A549 (cell line): ENCODE measurements around the gene GUCY1A1. TPM values are rescaled to one million over a fixed set of nuclear protein-coding genes. Genes with fewer than 3 reads are reported as not detected.

Experiments used
- ATAC-seq, 2 experiments: fragments of 200-7000 bp in 1 of 2; fragments of >200 bp in 1 of 2; cut with Nextera tagmentation in 1 of 2; cut with Tn5 transposase in 1 of 2; 3 replicates each; pipeline versions ENCODE4 v1.8.0 to v1.9.1; 2018 to 2020; ENCODE audit warnings: mild to moderate bottlenecking in 1 of 2, moderate library complexity in 1 of 2
- CTCF ChIA-PET: fragments of 300-600 bp; sonication (Branson Sonifier 250); formaldehyde crosslinking; extraction: SDS; loops from one replicate; lab custom pipeline; 2021; ENCODE audit warnings: antibody characterized with exemption, inconsistent platforms; lab: Yijun Ruan, JAX
- POLR2A ChIA-PET: fragments of 350-600 bp; formaldehyde crosslinking; extraction: SDS; loops from one replicate; lab custom pipeline; 2021; ENCODE audit warnings: antibody characterized with exemption, inconsistent platforms; lab: Yijun Ruan, JAX
- DNase-seq, 2 experiments: peaks; one replicate each; pipeline versions ENCODE4 v3.0.0 to v3.0.0-alpha.2; 2011 to 2016; ENCODE audit warnings: low read depth in 1 of 2, low spot score in 1 of 2
- FAIRE-seq: peaks from 2 replicates; lab custom pipeline; 2011; peaks lifted over from hg19 to GRCh38; lab: Jason Lieb, UNC
- H3K27ac ChIP-seq, 2 experiments: fragments of >200 bp; sonication (Bioruptor Twin); formaldehyde crosslinking; 3 replicates each; pipeline ENCODE4 v1.5.1; 2016 to 2017
- H3K4me1 ChIP-seq: fragments of >200 bp; sonication (Bioruptor Twin); formaldehyde crosslinking; 3 replicates; pipeline ENCODE4 v1.6.1; 2016
- H3K4me2 ChIP-seq: fragments of >200 bp; sonication (Bioruptor Twin); formaldehyde crosslinking; 3 replicates; pipeline ENCODE4 v1.6.1; 2016
- H3K4me3 ChIP-seq: fragments of >200 bp; sonication (Bioruptor Twin); formaldehyde crosslinking; 3 replicates; pipeline ENCODE4 v1.5.1; 2016
- H3K9me3 ChIP-seq: fragments of >200 bp; sonication (Bioruptor Twin); formaldehyde crosslinking; 3 replicates; pipeline ENCODE4 v1.6.1; 2016
- CBX2 ChIP-seq: fragments of 200-600 bp; sonication (generic); IDR thresholded peaks from 2 replicates; pipeline ENCODE4 v1.6.1; 2016; ENCODE audit warnings: low read depth, mild to moderate bottlenecking, borderline replicate concordance
- EHMT2 ChIP-seq: fragments of 200-600 bp; sonication (generic); IDR thresholded peaks from 2 replicates; pipeline ENCODE4 v1.6.1; 2016; ENCODE audit warnings: antibody characterized with exemption, low read depth, mild to moderate bottlenecking, moderate library complexity
- ESRRA ChIP-seq: fragments of 150-350 bp; IDR thresholded peaks from 2 replicates; pipeline ENCODE4 v1.6.1; 2014; ENCODE audit warnings: mild to moderate bottlenecking, low read length, borderline replicate concordance
- HDAC2 ChIP-seq: fragments of 200-600 bp; sonication (generic); IDR thresholded peaks from 2 replicates; pipeline ENCODE4 v1.6.1; 2016
- HOXB5 ChIP-seq: fragments of 250-450 bp; sonication (Bioruptor Pico); IDR thresholded peaks from 2 replicates; pipeline ENCODE4 v1.5.0; 2020; ENCODE audit warnings: mild to moderate bottlenecking, moderate library complexity
- NFE2L2 ChIP-seq: fragments of 150-350 bp; conservative IDR thresholded peaks from 2 replicates; pipeline ENCODE4 v1.6.1; 2014; ENCODE audit warnings: low read length
- PHF8 ChIP-seq: fragments of 200-600 bp; sonication (generic); IDR thresholded peaks from 2 replicates; pipeline ENCODE4 v1.6.1; 2016; ENCODE audit warnings: low read depth, mild to moderate bottlenecking, antibody characterized with exemption, moderate library complexity, borderline replicate concordance
- POLR2AphosphoS2 ChIP-seq: conservative IDR thresholded peaks from 2 replicates; pipeline ENCODE4 v1.6.1; 2012; ENCODE audit warnings: low read length, improper control_type of control experiment, inconsistent platforms
- SREBF2 ChIP-seq: fragments of 450-650 bp; IDR thresholded peaks from 2 replicates; pipeline ENCODE4 v1.6.1; 2014; ENCODE audit warnings: mild to moderate bottlenecking, moderate library complexity
- TFCP2L1 ChIP-seq: fragments of 250-450 bp; sonication (Bioruptor Pico); IDR thresholded peaks from 2 replicates; pipeline ENCODE4 v1.5.0; 2021; ENCODE audit warnings: mild to moderate bottlenecking
- TP53 ChIP-seq: fragments of 250-450 bp; sonication (Bioruptor Pico); IDR thresholded peaks from 2 replicates; pipeline ENCODE4 v1.5.0; 2021; ENCODE audit warnings: mild to moderate bottlenecking, moderate library complexity
- WGBS: methylation state at CpG from one replicate; pipeline ENCODE4 v1.1.6; 2017; ENCODE audit errors: missing lambda C conversion rate; 5-methylcytosine and 5-hydroxymethylcytosine counted together
- polyA plus RNA-seq, 4 experiments: library from polyadenylated mRNA; depleted of rRNA in 3 of 4; stranded (reverse); fragments of >200 nt; fragmentation: RNase III in 1 of 4; extraction: RNeasy Plus Mini Kit Qiagen cat#74134 plus additional on column Dnase treatment in 1 of 4; gene quantifications; 2 replicates in 3 of 4; 3 replicates in 1 of 4; pipeline ENCODE4 v1.2.3, GENCODE V29; 2011 to 2017
- TF ChIP-seq, protein P1 (sequence below): fragments of >200 bp; sonication (Bioruptor Twin); formaldehyde crosslinking; IDR thresholded peaks from 3 replicates; pipeline ENCODE4 v1.6.1; 2016
- TF ChIP-seq, protein P2 (sequence below): fragments of 200-600 bp; sonication (generic); IDR thresholded peaks from 2 replicates; pipeline ENCODE4 v1.6.1; 2016; ENCODE audit warnings: antibody characterized with exemption, mild to moderate bottlenecking, moderate library complexity
- TF ChIP-seq, protein P3 (sequence below): fragments of 250-450 bp; sonication (Bioruptor Pico); IDR thresholded peaks from 2 replicates; pipeline ENCODE4 v1.5.0; 2020; ENCODE audit warnings: low read depth, mild to moderate bottlenecking, moderate library complexity
- TF ChIP-seq, protein P4 (sequence below): fragments of 250-450 bp; sonication (Bioruptor Pico); IDR thresholded peaks from 2 replicates; pipeline ENCODE4 v1.5.0; 2021; ENCODE audit warnings: mild to moderate bottlenecking, moderate library complexity, borderline replicate concordance
- TF ChIP-seq, protein P5 (sequence below): IDR thresholded peaks from 2 replicates; pipeline ENCODE4 v1.6.1; 2012
- TF ChIP-seq, protein P6 (sequence below): fragments of 450-650 bp; IDR thresholded peaks from 2 replicates; pipeline ENCODE4 v1.6.1; 2014; ENCODE audit warnings: antibody characterized with exemption
- TF ChIP-seq, protein P7 (sequence below): fragments of 150-350 bp; IDR thresholded peaks from 2 replicates; pipeline ENCODE4 v1.6.1; 2014; ENCODE audit warnings: low read depth, mild to moderate bottlenecking, low read length

The GUCY1A1 gene
- polyA plus RNA-seq, 2 of the 4 experiments (the other 2 are of a cell fraction) = not detected

DNA sequence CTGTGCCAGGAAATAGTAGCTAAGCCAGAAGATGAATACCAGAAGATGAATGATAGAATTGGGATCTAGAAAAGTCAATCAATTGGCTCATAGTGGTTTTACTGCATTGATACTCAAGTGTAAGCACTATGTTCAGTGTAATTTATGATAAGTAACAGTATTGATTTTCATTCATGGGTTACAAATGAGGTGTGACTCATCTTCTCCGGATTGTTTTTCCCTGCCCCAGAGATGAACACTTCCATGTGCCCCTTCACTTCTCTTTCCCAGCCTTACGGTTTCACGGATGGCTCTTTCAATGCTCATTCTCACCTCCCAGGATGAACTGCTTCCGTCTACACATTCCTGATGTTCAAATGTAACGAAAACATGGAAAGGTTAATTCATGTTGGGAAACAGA is 82.4 kb downstream of the GUCY1A1 start:
- no peak for FAIRE-seq
- POLR2A ChIA-PET = no interaction called here
- CTCF ChIA-PET = no interaction called here
- TF ChIP-seq TFCP2L1 (CRISPR knock-in tag) (no peak), HOXB5 (no peak), TP53 (CRISPR knock-in tag) (no peak), CBX2 (no peak), EHMT2 (no peak), POLR2AphosphoS2 (no peak), NFE2L2 (no peak), SREBF2 (no peak), PHF8 (no peak)
- TF ChIP-seq, protein P1, sequence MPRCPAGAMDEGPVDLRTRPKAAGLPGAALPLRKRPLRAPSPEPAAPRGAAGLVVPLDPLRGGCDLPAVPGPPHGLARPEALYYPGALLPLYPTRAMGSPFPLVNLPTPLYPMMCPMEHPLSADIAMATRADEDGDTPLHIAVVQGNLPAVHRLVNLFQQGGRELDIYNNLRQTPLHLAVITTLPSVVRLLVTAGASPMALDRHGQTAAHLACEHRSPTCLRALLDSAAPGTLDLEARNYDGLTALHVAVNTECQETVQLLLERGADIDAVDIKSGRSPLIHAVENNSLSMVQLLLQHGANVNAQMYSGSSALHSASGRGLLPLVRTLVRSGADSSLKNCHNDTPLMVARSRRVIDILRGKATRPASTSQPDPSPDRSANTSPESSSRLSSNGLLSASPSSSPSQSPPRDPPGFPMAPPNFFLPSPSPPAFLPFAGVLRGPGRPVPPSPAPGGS = no peak
- TF ChIP-seq, protein P2, sequence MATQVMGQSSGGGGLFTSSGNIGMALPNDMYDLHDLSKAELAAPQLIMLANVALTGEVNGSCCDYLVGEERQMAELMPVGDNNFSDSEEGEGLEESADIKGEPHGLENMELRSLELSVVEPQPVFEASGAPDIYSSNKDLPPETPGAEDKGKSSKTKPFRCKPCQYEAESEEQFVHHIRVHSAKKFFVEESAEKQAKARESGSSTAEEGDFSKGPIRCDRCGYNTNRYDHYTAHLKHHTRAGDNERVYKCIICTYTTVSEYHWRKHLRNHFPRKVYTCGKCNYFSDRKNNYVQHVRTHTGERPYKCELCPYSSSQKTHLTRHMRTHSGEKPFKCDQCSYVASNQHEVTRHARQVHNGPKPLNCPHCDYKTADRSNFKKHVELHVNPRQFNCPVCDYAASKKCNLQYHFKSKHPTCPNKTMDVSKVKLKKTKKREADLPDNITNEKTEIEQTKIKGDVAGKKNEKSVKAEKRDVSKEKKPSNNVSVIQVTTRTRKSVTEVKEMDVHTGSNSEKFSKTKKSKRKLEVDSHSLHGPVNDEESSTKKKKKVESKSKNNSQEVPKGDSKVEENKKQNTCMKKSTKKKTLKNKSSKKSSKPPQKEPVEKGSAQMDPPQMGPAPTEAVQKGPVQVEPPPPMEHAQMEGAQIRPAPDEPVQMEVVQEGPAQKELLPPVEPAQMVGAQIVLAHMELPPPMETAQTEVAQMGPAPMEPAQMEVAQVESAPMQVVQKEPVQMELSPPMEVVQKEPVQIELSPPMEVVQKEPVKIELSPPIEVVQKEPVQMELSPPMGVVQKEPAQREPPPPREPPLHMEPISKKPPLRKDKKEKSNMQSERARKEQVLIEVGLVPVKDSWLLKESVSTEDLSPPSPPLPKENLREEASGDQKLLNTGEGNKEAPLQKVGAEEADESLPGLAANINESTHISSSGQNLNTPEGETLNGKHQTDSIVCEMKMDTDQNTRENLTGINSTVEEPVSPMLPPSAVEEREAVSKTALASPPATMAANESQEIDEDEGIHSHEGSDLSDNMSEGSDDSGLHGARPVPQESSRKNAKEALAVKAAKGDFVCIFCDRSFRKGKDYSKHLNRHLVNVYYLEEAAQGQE = no peak
- TF ChIP-seq, protein P3, sequence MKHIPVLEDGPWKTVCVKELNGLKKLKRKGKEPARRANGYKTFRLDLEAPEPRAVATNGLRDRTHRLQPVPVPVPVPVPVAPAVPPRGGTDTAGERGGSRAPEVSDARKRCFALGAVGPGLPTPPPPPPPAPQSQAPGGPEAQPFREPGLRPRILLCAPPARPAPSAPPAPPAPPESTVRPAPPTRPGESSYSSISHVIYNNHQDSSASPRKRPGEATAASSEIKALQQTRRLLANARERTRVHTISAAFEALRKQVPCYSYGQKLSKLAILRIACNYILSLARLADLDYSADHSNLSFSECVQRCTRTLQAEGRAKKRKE = no peak
- TF ChIP-seq, protein P4, sequence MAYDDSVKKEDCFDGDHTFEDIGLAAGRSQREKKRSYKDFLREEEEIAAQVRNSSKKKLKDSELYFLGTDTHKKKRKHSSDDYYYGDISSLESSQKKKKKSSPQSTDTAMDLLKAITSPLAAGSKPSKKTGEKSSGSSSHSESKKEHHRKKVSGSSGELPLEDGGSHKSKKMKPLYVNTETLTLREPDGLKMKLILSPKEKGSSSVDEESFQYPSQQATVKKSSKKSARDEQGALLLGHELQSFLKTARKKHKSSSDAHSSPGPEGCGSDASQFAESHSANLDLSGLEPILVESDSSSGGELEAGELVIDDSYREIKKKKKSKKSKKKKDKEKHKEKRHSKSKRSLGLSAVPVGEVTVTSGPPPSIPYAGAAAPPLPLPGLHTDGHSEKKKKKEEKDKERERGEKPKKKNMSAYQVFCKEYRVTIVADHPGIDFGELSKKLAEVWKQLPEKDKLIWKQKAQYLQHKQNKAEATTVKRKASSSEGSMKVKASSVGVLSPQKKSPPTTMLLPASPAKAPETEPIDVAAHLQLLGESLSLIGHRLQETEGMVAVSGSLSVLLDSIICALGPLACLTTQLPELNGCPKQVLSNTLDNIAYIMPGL (CRISPR knock-in tag) = no peak
- TF ChIP-seq, protein P5, sequence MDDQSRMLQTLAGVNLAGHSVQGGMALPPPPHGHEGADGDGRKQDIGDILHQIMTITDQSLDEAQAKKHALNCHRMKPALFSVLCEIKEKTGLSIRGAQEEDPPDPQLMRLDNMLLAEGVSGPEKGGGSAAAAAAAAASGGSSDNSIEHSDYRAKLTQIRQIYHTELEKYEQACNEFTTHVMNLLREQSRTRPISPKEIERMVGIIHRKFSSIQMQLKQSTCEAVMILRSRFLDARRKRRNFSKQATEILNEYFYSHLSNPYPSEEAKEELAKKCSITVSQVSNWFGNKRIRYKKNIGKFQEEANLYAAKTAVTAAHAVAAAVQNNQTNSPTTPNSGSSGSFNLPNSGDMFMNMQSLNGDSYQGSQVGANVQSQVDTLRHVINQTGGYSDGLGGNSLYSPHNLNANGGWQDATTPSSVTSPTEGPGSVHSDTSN = no peak
- TF ChIP-seq, protein P6, sequence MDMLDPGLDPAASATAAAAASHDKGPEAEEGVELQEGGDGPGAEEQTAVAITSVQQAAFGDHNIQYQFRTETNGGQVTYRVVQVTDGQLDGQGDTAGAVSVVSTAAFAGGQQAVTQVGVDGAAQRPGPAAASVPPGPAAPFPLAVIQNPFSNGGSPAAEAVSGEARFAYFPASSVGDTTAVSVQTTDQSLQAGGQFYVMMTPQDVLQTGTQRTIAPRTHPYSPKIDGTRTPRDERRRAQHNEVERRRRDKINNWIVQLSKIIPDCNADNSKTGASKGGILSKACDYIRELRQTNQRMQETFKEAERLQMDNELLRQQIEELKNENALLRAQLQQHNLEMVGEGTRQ = no peak
- Histone ChIP-seq H3K4me2 (no peak overlapping the region), H3K4me3 (no peak overlapping the region), H3K9me3 (no peaks in the 10 kb centered on the region), H3K4me1 (no peaks in the 10 kb centered on the region), H3K27ac (no peak overlapping the region)
- DNase-seq = no peak
- WGBS = 41% methylated on average over 5 of the region's 5 CpGs
- ATAC-seq = no peak

DNA sequence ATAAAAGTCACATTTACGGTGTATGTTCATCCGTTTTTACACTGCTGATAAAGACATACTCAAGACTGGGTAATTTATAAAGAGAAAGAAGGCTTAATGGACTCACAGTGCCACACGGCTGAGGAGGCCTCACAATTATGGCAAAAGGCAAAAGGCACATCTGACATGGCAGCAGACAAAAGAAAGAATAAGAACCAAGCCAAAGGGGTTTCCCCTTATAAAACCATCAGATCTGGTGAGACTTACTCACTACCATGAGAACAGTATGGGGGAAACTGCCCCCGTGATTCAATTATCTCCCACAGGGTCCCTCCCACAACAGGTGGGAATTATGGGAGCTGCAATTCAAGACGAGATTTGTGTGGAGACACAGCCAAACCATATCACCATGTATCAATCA is 84.9 kb downstream of the GUCY1A1 start:
- no peak overlapping the region for H3K4me2 ChIP-seq
- ATAC-seq (no peak), DNase-seq (no peak), FAIRE-seq (no peak)
- ChIA-PET POLR2A (no interaction called here), CTCF (no interaction called here)
- TF ChIP-seq HDAC2 (no peak), ESRRA (no peak)
- TF ChIP-seq, protein P7, sequence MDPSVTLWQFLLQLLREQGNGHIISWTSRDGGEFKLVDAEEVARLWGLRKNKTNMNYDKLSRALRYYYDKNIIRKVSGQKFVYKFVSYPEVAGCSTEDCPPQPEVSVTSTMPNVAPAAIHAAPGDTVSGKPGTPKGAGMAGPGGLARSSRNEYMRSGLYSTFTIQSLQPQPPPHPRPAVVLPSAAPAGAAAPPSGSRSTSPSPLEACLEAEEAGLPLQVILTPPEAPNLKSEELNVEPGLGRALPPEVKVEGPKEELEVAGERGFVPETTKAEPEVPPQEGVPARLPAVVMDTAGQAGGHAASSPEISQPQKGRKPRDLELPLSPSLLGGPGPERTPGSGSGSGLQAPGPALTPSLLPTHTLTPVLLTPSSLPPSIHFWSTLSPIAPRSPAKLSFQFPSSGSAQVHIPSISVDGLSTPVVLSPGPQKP = no peak
- no peaks in the 10 kb centered on the region for H3K4me1 ChIP-seq
- H3K4me3 ChIP-seq = no peak overlapping the region
- H3K27ac ChIP-seq = no peak overlapping the region
- H3K9me3 ChIP-seq = no peaks in the 10 kb centered on the region
- WGBS = 43% methylated on average over 5 of the region's 5 CpGs
